Endothelial cell (in vitro differentiated cells): ENCODE measurements around the gene TANK. TPM values are rescaled to one million over a fixed set of nuclear protein-coding genes. Genes with fewer than 3 reads are reported as not detected.
A peak's percentile ranks its signal among the peaks of the same experiment; 100 is the strongest.
"Not testable (repeated sequence)": the region's sequence is repeated elsewhere in the genome, so short reads cannot be mapped to it uniquely, and the experiment has no call there.

Experiments
- DNase-seq: peaks from one replicate; pipeline ENCODE4 v3.0.0; 2021; ENCODE audit warnings: low spot score
- H3K27ac Mint-ChIP-seq: one replicate; pipeline ENCODE4 v1.8.0; 2021; ENCODE audit warnings: mixed read lengths, inconsistent platforms; ENCODE audit not compliant: unreplicated experiment
- H3K27me3 Mint-ChIP-seq: one replicate; pipeline ENCODE4 v1.8.0; 2021; ENCODE audit warnings: mild to moderate bottlenecking, moderate library complexity, mixed read lengths, inconsistent platforms; ENCODE audit not compliant: unreplicated experiment
- H3K36me3 Mint-ChIP-seq: one replicate; pipeline ENCODE4 v1.8.0; 2021; ENCODE audit warnings: mild to moderate bottlenecking, low read depth, mixed read lengths, inconsistent platforms; ENCODE audit not compliant: unreplicated experiment
- H3K4me1 Mint-ChIP-seq: one replicate; pipeline ENCODE4 v1.8.0; 2021; ENCODE audit warnings: mild to moderate bottlenecking, mixed read lengths, inconsistent platforms; ENCODE audit not compliant: unreplicated experiment
- H3K4me3 Mint-ChIP-seq: one replicate; pipeline ENCODE4 v1.8.0; 2021; ENCODE audit warnings: mild to moderate bottlenecking, mixed read lengths, inconsistent platforms; ENCODE audit not compliant: unreplicated experiment
- H3K9me3 Mint-ChIP-seq: one replicate; pipeline ENCODE4 v1.8.0; 2021; ENCODE audit warnings: mixed read lengths, inconsistent platforms; ENCODE audit not compliant: unreplicated experiment
- total RNA-seq: library from RNA; stranded (reverse); fragmentation: NEBNext Ultra II Directional; extraction: Animal tissue kit (Norgen Biotek cat#: 25700); gene quantifications from one replicate; pipeline ENCODE4 v1.2.1, GENCODE V29; 2021; ENCODE audit not compliant: unreplicated experiment
- TF ChIP-seq, protein P1 (sequence below): fragments of 200-600 bp; sonication (generic); IDR thresholded peaks from one replicate; pipeline ENCODE4 v1.5.0; 2021; ENCODE audit warnings: antibody characterized with exemption; ENCODE audit not compliant: unreplicated experiment

The TANK gene
- total RNA-seq, 1 donor from 2014 or later, result 40.8 TPM

DNA sequence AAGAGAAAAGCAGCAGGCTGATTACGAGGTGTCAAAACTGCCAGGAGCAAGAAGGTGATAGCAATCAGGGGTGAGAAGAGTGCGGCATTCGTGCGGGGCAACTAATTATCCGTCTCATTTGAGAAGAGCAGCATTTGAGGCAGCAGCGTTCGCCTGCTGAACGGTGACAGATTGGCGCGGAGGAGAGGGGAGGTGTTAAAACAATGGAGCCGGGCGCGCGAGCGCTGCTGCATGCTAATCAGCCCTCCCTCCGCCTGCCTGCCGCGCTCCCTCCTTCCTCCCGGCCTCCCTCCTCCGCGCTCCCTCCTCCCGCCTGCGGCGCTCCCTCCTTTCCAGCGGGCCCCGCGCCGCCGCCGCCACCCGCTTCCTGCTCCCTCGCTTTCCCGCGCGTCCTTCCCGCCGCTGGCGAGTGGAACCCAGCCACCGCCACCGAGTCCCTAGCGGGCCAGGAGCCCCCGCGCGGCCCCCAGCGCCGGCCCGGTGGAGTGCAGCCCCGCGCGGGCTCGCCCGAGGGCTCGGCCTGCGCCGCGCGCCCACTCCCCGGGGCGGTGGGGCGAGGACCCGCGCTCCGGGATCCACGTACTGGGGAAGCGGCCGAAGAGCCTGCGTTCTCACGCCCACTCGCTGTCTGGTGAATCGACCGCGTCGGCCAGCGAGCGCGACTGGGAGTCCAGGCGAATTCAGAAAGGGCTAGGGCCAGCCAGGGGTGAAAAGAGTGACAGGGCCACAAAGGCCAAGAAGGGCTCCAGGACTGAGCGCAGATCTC lies 78.5 kb downstream of the TANK start:
- H3K4me1 Mint-ChIP-seq, result peaks cover 19% of the 10 kb centered on the region
- peak overlapping the region; percentile 93 for H3K4me3 Mint-ChIP-seq
- peaks cover 16% of the 10 kb centered on the region for H3K27me3 Mint-ChIP-seq
- H3K9me3 Mint-ChIP-seq, result no peaks in the 10 kb centered on the region
- peak; percentile 49 for DNase-seq
- no peak overlapping the region for H3K27ac Mint-ChIP-seq
- TF ChIP-seq, protein P1, sequence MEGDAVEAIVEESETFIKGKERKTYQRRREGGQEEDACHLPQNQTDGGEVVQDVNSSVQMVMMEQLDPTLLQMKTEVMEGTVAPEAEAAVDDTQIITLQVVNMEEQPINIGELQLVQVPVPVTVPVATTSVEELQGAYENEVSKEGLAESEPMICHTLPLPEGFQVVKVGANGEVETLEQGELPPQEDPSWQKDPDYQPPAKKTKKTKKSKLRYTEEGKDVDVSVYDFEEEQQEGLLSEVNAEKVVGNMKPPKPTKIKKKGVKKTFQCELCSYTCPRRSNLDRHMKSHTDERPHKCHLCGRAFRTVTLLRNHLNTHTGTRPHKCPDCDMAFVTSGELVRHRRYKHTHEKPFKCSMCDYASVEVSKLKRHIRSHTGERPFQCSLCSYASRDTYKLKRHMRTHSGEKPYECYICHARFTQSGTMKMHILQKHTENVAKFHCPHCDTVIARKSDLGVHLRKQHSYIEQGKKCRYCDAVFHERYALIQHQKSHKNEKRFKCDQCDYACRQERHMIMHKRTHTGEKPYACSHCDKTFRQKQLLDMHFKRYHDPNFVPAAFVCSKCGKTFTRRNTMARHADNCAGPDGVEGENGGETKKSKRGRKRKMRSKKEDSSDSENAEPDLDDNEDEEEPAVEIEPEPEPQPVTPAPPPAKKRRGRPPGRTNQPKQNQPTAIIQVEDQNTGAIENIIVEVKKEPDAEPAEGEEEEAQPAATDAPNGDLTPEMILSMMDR, result no peak
- H3K36me3 Mint-ChIP-seq, result no peaks in the 10 kb centered on the region

DNA sequence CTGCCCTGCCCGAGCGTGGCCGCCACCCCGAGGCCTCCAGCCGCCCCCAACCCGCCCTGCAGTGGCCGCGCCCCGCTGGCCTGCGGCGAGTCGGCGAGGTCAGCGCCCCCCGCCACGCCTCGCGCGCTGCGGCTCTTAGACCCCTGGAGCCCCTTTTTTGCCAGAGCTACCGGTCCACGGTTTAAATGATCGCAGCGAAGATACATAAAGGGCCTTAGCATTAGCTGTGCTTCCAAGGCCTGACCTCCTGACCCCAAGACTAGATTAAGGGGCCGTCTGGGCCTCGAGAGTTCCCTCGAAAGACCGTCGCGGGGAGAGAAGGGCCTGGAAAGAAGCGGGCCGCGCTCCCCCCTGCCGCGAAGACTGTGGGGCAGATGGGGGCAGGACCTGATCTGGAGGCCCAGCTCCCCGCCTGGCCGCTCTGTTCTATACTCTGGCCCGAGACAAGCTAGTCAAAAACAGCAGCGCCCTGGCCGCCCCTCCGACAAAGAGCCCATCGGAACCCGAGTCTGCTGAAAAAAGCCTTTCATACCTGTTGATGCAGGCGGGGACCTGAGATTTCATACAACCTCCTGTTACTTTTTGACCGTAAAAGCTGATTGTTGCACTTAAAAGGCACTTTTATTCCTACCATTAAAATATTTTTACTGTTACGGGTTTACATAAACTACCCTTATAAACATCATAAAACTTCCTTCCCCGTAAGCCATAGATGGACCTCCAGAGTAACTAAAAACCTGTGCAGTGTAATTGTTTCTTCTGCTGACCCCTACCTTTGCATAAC lies 79.3 kb downstream of the TANK start:
- TF ChIP-seq, protein P1, result no peak
- Mint-ChIP-seq H3K4me1 (peaks cover 27% of the 10 kb centered on the region), H3K4me3 (peak overlapping the region; percentile 81), H3K36me3 (no peaks in the 10 kb centered on the region), H3K27ac (no peak overlapping the region), H3K27me3 (peaks cover 21% of the 10 kb centered on the region), H3K9me3 (no peaks in the 10 kb centered on the region)
- peak; percentile 14 for DNase-seq

DNA sequence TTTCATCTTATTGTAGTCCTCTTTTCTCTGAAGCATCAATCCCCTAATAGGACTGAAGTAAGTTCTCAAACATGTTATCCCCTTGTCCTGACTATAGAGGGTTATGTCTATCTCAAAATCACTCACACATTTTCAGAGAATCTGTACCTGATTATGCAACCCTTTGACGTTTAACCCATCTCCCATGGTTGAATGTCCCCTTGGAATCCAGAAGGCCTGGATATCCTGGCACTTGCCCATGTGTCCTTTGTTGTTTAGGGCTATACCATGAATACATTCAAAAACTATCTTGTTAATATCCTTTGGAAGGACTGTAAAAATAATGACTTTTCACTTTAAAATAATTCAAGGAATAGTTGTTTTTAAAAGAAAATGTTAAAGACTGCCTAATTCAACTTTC lies 81.7 kb downstream of the TANK start:
- peaks cover 37% of the 10 kb centered on the region for H3K4me1 Mint-ChIP-seq

DNA sequence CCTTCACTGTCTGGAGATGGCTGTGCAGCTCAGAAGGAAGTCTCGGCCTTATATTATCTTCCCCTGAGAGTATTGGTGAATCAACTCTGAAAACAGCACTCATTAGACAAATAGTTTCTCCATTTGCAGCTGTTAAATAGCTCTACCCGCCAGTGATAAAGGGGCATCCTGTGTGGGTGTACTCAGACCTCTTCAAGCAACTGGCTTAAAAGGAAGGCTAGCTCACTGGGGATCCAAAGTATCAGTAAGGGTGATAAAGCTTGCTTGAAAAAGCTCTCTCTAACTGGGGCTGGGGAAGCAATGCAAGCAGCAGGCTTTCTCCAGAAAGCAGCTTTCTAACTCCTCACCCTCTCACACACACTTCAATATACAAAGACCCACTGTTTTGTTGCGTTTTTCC lies 83.1 kb downstream of the TANK start:
- Mint-ChIP-seq H3K9me3 (no peaks in the 10 kb centered on the region), H3K27ac (no peak overlapping the region), H3K36me3 (no peaks in the 10 kb centered on the region), H3K27me3 (peaks cover 10% of the 10 kb centered on the region), H3K4me3 (no peak overlapping the region), H3K4me1 (peaks cover 34% of the 10 kb centered on the region)
- DNase-seq, result no peak
- TF ChIP-seq, protein P1, result no peak

More for the DNA sequence above, 81.7 kb downstream of the TANK start:
- no peak for DNase-seq
- H3K9me3 Mint-ChIP-seq, result no peaks in the 10 kb centered on the region
- peaks cover 17% of the 10 kb centered on the region for H3K27me3 Mint-ChIP-seq
- no peak overlapping the region for H3K4me3 Mint-ChIP-seq
- TF ChIP-seq, protein P1, result no peak
- no peak overlapping the region for H3K27ac Mint-ChIP-seq
- no peaks in the 10 kb centered on the region for H3K36me3 Mint-ChIP-seq

DNA sequence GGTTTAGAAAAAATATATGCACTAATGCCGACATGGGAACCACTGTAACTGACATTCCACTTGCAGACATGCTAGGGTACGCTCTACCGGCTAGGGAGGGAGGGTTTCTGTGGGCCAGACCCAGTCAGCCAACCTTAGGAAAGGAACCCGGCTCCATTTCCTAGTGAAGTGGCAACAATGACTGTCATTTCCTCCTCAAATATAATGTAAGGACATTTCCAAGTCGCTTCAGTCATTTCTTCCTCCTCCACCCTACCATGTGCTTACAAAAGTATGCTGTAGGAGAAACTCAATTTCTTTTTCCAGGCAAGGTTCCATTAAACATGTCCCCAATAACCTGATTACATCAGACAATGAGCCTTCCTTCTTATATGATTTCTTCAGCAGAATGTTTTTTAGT lies 83.7 kb downstream of the TANK start:
- Mint-ChIP-seq H3K36me3 (no peaks in the 10 kb centered on the region), H3K4me3 (peak overlapping the region; percentile 86), H3K9me3 (no peaks in the 10 kb centered on the region), H3K27me3 (peaks cover 8% of the 10 kb centered on the region), H3K4me1 (peaks cover 32% of the 10 kb centered on the region), H3K27ac (peak overlapping the region; percentile 97)
- peak; percentile 15 for DNase-seq
- TF ChIP-seq, protein P1, result no peak

DNA sequence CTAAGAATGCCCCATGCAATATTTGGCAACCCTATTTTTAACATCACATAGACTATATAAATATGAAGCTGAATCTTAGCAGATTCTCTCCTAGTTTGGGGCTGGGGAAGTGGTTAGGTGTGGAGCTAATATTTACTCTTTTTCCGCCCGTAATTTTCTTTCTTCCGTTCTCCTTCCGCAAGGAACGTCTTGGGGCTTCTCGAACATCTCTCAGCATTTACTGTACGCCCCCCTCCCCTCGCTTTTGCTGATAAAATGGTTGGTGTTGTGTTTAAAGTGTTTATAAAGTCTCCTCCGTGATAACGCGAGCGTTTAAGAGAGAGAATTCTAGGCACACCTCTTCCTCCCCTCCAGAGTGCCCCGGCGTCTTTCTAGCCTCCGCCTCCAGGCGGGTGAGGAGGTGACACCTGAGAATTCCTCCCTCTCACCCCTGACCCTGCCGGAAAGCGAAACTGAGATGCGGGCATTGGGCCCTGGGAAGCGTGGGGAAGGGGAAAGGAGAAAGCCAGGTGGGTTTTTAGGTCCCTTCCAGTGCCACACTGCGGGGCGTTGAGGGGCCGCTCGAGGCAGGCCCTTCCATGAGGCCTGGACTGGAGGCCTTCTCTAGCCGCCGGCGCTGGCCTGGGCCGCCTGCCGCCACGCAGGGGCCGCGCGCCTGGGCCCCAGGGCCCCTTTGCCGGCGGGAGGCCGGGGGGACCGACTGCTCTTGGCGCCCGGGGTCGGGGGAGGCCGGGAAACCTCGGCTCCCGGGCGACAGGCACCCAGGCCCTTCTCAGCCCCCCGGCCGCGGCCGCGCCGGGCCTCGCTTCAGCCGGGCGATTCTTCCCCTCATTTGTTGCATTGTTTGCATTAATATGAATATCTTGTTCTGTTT lies 84.4 kb downstream of the TANK start:
- not testable (repeated sequence) for H3K27me3 Mint-ChIP-seq, H3K9me3 Mint-ChIP-seq, H3K36me3 Mint-ChIP-seq
- H3K4me3 Mint-ChIP-seq, result peak overlapping the region; percentile 88
- H3K27ac Mint-ChIP-seq, result peak overlapping the region; percentile 97
- peak; percentile 51 for DNase-seq
- H3K4me1 Mint-ChIP-seq, result peaks cover 32% of the 10 kb centered on the region
